ENCODE data around the gene GATD1. TPM values are rescaled to one million over a fixed set of nuclear protein-coding genes. Genes with fewer than 3 reads are reported as not detected.

GATD1 gene
- total and polyA plus RNA-seq, 8 donors: 9.9 to 68.1 (median 22.9) TPM

DNA sequence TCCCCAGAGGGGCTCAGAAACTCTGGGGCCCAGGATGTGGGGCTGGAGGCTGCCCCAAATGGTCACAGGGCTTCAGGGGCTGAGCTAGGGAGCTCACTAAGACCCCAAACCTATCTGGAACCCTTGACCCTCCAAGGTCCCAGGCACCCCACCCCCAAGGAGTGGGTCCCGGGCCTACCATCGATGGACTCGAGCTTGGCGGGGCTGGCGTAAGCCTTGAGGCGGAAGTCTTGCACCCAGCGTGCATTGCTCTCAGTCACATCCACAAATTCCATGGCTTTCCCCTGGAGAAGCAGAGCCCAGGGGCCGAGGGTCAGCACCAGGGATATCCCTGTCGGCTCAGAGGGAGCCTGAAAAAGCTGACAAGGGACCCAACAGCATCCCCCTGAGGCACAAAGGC, 3.5 kb downstream of the GATD1 start:
- Histone ChIP-seq H3K27ac (no peak overlapping the region), H3K4me1 (peaks cover 30 to 58% (median 43%) of the 10 kb centered on the region in 4 donors), H3K36me3 (peaks cover 30 to 65% (median 55%) of the 10 kb centered on the region in 4 donors), H3K27me3 (no peaks in the 10 kb centered on the region), H3K4me3 (no peak overlapping the region), H3K9me3 (no peaks in the 10 kb centered on the region)
- DNase-seq: no peak
- intact Hi-C loops (cut with DNase I; ENCODE audit: low total_unique reads): no loop called here
- TF ChIP-seq EP300 (IDR thresholded peaks at IDR 0.05) (no peak), POLR2A (IDR thresholded peaks at IDR 0.05) (no peak), POLR2AphosphoS5 (IDR thresholded peaks at IDR 0.05) (no peak)
- TF ChIP-seq, protein P1, sequence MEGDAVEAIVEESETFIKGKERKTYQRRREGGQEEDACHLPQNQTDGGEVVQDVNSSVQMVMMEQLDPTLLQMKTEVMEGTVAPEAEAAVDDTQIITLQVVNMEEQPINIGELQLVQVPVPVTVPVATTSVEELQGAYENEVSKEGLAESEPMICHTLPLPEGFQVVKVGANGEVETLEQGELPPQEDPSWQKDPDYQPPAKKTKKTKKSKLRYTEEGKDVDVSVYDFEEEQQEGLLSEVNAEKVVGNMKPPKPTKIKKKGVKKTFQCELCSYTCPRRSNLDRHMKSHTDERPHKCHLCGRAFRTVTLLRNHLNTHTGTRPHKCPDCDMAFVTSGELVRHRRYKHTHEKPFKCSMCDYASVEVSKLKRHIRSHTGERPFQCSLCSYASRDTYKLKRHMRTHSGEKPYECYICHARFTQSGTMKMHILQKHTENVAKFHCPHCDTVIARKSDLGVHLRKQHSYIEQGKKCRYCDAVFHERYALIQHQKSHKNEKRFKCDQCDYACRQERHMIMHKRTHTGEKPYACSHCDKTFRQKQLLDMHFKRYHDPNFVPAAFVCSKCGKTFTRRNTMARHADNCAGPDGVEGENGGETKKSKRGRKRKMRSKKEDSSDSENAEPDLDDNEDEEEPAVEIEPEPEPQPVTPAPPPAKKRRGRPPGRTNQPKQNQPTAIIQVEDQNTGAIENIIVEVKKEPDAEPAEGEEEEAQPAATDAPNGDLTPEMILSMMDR (IDR thresholded peaks at IDR 0.05): no peak
- 89 to 94% (median 93%) methylated on average over 2 to 9 of the region's 9 CpGs for WGBS, 5 donors

DNA sequence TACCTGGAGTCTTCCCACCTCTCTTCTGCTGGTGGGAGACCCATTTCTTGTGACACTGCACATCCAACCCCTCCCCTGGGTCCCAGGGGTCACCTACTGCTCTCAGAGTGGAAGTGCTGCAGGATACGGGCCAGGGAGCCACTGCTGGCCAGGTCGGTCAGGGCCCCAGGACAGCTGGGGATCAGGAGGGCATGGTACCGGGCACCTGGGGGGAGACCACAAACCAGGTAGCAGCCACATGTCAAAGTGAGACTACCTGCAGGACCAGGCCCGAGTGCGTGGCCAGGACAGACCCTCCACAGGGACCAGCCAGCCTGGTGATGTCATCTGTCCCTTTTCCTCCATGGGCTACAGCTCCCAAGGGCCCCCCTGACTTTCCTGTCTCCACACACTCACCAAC, 3.9 kb downstream of the GATD1 start:
- Histone ChIP-seq H3K36me3 (peaks cover 30 to 70% (median 56%) of the 10 kb centered on the region in 4 donors), H3K4me3 (no peak overlapping the region), H3K27ac (no peak overlapping the region), H3K9me3 (no peaks in the 10 kb centered on the region), H3K4me1 (peaks cover 27 to 54% (median 39%) of the 10 kb centered on the region in 4 donors), H3K27me3 (no peaks in the 10 kb centered on the region)
- intact Hi-C loops (cut with DNase I; ENCODE audit: low total_unique reads): no loop called here
- DNase-seq: no peak
- TF ChIP-seq POLR2AphosphoS5 (IDR thresholded peaks at IDR 0.05) (no peak), EP300 (IDR thresholded peaks at IDR 0.05) (no peak), POLR2A (IDR thresholded peaks at IDR 0.05) (no peak)
- TF ChIP-seq, protein P1 (IDR thresholded peaks at IDR 0.05): no peak
- WGBS, 5 donors: 88 to 100% (median 89%) methylated on average over 3 to 5 of the region's 5 CpGs

DNA sequence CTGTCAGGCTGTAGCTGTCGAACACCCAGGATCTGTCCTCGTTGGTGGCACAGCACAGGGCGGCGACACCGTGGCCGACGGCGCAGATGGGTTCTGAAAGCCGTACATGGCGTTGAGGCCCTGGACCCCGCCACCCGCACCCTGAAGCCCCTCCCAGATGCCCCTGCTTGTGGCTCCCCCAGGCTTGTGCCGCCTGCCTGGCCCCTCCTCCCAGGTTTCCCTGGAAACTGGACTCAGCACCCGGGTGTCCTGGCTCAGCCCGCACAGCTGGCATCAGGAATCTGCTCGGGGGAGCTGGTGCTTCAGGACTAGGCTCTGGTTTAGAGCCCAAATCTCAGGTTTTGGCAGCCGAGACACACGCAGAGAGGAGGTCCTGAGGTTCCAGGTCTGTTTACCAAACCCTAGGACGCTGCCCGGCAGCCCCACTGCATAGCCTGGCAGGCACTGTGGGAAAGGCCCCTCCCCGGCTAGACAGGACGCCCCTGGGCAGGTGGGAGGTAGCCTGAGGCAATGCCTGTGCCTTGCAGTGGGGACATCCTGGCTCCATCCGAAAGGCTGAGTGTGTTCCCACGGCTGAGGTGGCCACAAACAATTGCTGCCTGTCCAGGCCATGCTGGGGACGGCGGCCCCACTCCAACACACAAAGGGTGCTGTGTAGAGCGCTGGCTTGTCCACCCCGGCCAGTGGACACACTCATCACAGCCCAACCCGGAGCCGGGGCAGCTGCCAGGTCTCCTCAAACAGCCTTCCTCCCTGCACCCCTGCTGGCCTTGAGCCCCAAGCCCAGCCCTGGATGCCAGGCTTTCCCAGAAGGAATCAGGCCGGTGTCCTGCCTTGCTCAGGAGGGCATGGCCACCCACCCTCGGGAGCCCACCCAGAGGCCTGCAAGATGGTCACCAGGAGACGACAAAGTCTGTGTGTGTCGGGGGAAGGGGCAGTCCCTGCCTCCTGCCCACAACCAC, 4.6 kb downstream of the GATD1 start:
- DNase-seq: no peak
- intact Hi-C loops (cut with DNase I; ENCODE audit: low total_unique reads): no loop called here

DNA sequence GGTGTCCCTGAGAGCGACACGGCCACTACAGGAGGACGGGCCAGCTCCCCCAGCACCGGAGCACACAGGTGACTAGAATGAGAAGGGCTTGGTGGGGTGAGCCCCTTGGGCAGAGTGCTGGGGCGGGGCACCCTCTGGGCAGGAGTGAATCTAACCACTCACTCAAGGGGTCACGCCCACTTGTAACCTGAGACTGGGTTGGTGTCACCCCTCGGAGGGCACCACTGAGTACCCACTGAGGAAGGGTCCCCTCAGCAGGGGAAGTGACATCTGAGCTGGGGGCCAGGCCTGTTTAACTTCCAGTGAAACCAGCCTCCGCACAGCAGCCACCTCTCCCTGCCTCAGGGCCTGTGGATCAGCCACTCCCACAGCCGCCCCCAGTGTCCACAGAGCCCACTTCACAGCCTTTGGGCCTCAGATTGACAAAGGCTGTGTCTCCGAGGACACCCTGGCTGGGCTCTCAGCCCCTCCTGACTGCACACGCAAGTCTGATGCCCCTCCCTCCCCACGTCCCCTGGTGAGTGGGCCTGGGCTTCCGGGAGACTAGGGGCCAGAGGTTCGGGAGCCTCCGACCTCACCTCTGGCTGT, 5.6 kb downstream of the GATD1 start:
- Histone ChIP-seq H3K4me1 (peaks cover 20 to 44% (median 28%) of the 10 kb centered on the region in 4 donors), H3K27me3 (no peaks in the 10 kb centered on the region), H3K36me3 (peaks cover 30 to 87% (median 67%) of the 10 kb centered on the region in 4 donors), H3K4me3 (no peak overlapping the region), H3K9me3 (no peaks in the 10 kb centered on the region), H3K27ac (no peak overlapping the region)
- DNase-seq: no peak
- 84 to 90% (median 88%) methylated on average over 10 to 15 of the region's 15 CpGs for WGBS, 5 donors
- TF ChIP-seq EP300 (IDR thresholded peaks at IDR 0.05): no peak
- TF ChIP-seq POLR2A (IDR thresholded peaks at IDR 0.05): no peak
- TF ChIP-seq, protein P1 (IDR thresholded peaks at IDR 0.05): no peak
- no peak for TF ChIP-seq POLR2AphosphoS5 (IDR thresholded peaks at IDR 0.05)
- intact Hi-C loops (cut with DNase I; ENCODE audit: low total_unique reads): no loop called here

More for the DNA sequence above, 4.6 kb downstream of the GATD1 start:
- Histone ChIP-seq H3K4me1 (peaks cover 20 to 46% (median 32%) of the 10 kb centered on the region in 4 donors), H3K36me3 (peaks cover 30 to 77% (median 57%) of the 10 kb centered on the region in 4 donors), H3K27ac (no peak overlapping the region), H3K4me3 (no peak overlapping the region), H3K9me3 (no peaks in the 10 kb centered on the region), H3K27me3 (no peaks in the 10 kb centered on the region)
- WGBS, 5 donors: 78 to 90% (median 81%) methylated on average over 13 to 34 of the region's 34 CpGs
- no peak for TF ChIP-seq EP300 (IDR thresholded peaks at IDR 0.05)
- TF ChIP-seq, protein P1 (IDR thresholded peaks at IDR 0.05): no peak

Measured in stomach (tissue), 9 donors.